Gastrocnemius medialis (tissue), 4 donors: ENCODE results near the gene TMEM158.

ENCODE experiments used
- POLR2A ChIP-seq, 2 donors: fragments of 450-650 bp; IDR thresholded peaks; one replicate each; pipeline ENCODE4 v1.6.1; 2017; ENCODE audit warnings: antibody characterized with exemption in 2 of 2, mild to moderate bottlenecking in 2 of 2, moderate library complexity in 2 of 2
- TF ChIP-seq, protein P1 (sequence below), 5 experiments: fragments of 450-650 bp in 3 of 5; fragments of 200-600 bp in 2 of 5; sonication (generic) in 2 of 5; IDR thresholded peaks in 4 of 5; conservative IDR thresholded peaks in 1 of 5; 1 replicate in 4 of 5; 2 replicates in 1 of 5; pipeline ENCODE4 v1.5.1; 2016 to 2019; ENCODE audit warnings: antibody characterized with exemption in 5 of 5, mild to moderate bottlenecking in 3 of 5, moderate library complexity in 3 of 5

DNA sequence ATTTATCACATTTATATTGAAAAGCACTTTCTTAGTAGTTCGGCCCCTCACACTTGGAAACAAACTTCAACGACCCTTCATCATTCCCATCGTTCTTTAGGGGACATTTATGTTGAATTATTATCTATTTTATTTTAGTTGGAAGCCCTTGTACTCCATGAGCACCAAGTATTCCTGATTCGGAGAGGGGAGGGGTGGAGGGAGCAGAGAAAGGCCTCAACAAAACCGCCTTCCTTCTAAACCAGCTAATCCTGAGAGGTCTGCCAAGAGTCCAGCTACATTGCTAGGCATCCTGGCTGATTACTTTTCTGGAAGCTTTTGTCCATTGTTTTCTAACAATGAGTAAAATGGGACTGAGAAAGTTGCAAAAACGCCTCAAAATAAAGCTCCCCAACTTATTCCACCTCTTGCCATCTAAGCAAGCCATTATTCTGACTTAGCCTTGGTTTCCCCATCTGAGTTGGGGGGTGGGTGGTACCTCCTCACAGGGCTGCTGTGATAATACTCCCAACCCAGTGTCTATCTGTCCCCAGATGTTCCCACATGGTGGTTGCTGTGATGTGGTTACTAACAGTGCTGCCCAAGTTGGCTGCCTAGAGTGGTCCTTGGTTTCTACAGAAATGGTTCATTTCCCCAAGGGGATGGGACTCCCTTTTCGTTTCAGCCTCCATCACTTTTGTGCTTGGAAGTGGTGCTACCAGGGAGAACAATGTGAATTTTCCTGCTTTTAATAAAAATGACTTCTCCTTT lies 1.2 kb upstream of the TMEM158 start:
- TF ChIP-seq, protein P1, sequence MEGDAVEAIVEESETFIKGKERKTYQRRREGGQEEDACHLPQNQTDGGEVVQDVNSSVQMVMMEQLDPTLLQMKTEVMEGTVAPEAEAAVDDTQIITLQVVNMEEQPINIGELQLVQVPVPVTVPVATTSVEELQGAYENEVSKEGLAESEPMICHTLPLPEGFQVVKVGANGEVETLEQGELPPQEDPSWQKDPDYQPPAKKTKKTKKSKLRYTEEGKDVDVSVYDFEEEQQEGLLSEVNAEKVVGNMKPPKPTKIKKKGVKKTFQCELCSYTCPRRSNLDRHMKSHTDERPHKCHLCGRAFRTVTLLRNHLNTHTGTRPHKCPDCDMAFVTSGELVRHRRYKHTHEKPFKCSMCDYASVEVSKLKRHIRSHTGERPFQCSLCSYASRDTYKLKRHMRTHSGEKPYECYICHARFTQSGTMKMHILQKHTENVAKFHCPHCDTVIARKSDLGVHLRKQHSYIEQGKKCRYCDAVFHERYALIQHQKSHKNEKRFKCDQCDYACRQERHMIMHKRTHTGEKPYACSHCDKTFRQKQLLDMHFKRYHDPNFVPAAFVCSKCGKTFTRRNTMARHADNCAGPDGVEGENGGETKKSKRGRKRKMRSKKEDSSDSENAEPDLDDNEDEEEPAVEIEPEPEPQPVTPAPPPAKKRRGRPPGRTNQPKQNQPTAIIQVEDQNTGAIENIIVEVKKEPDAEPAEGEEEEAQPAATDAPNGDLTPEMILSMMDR (IDR thresholded peaks at IDR 0.05 in 4 of 5, conservative IDR thresholded peaks at IDR 0.05 in 1 of 5) = no peak
- no peak for TF ChIP-seq POLR2A (IDR thresholded peaks at IDR 0.05)
